Neural cell (in vitro differentiated cells): ENCODE results near the gene IPPK. TPM values are rescaled to one million over a fixed set of nuclear protein-coding genes. Genes with fewer than 3 reads are reported as not detected.

Source experiments
- H2AFZ ChIP-seq: fragments of 200-600, 300-800 bp; sonication (generic), shearing (Covaris generic); 2 replicates; pipeline ENCODE4 v1.6.0; 2014; ENCODE audit warnings: low read depth, mild to moderate bottlenecking, antibody characterized with exemption, low read length, moderate library complexity
- H3F3A ChIP-seq: fragments of 200-600 bp; shearing (Covaris generic); 2 replicates; pipeline ENCODE4 v1.6.1; 2016; ENCODE audit warnings: mild to moderate bottlenecking, moderate library complexity, mixed read lengths, antibody characterized with exemption, low read length; ENCODE audit not compliant: insufficient read depth, poor library complexity, severe bottlenecking
- H3K27ac ChIP-seq: fragments of 200-600, 300-800 bp; sonication (generic), shearing (Covaris generic); 2 replicates; pipeline ENCODE4 v1.5.1; 2014; ENCODE audit warnings: mild to moderate bottlenecking, low read length, moderate library complexity
- H3K27me3 ChIP-seq: fragments of 300-800, 200-600 bp; sonication (generic), shearing (Covaris generic); 2 replicates; pipeline ENCODE4 v1.6.0; 2014; ENCODE audit warnings: mild to moderate bottlenecking, low read depth, low read length, moderate library complexity; ENCODE audit not compliant: insufficient read depth
- H3K36me3 ChIP-seq: fragments of 300-800, 200-600 bp; sonication (generic), shearing (Covaris generic); 2 replicates; pipeline ENCODE4 v1.5.1; 2014; ENCODE audit warnings: mild to moderate bottlenecking, antibody characterized with exemption, low read length, moderate library complexity; ENCODE audit not compliant: insufficient read depth
- H3K4me2 ChIP-seq: fragments of 300-800, 200-600 bp; sonication (generic), shearing (Covaris generic); 2 replicates; pipeline ENCODE4 v1.6.0; 2014; ENCODE audit warnings: mild to moderate bottlenecking, low read length
- H3K4me3 ChIP-seq: fragments of 300-800, 200-600 bp; sonication (generic), shearing (Covaris generic); 2 replicates; pipeline ENCODE4 v1.5.1; 2014; ENCODE audit warnings: mild to moderate bottlenecking, low read length, moderate library complexity
- H3K79me2 ChIP-seq: fragments of 200-600 bp; shearing (Covaris generic); replicated peaks from 2 replicates; pipeline ENCODE4 v1.6.0; 2014; ENCODE audit warnings: mild to moderate bottlenecking, low read length, moderate library complexity; ENCODE audit not compliant: insufficient read depth
- H3K9ac ChIP-seq: fragments of 300-800, 200-600 bp; sonication (generic), shearing (Covaris generic); 2 replicates; pipeline ENCODE4 v1.6.1; 2016; ENCODE audit warnings: mild to moderate bottlenecking, low read length, mixed read lengths
- H3K9me2 ChIP-seq: fragments of 200-600 bp; shearing (Covaris generic); 2 replicates; pipeline ENCODE4 v1.6.1; 2016; ENCODE audit warnings: mild to moderate bottlenecking, low read length, mixed read lengths; ENCODE audit not compliant: insufficient read depth
- H3K9me3 ChIP-seq: fragments of 200-600, 300-800 bp; sonication (generic), shearing (Covaris generic); 2 replicates; pipeline ENCODE4 v1.6.1; 2016; ENCODE audit warnings: mild to moderate bottlenecking, mixed run types, low read length, moderate library complexity, mixed read lengths
- H4K20me1 ChIP-seq: fragments of 200-600 bp; shearing (Covaris generic); 2 replicates; pipeline ENCODE4 v1.6.1; 2016; ENCODE audit warnings: mild to moderate bottlenecking, mixed run types; ENCODE audit not compliant: insufficient read depth
- CTCF ChIP-seq: fragments of 450-650 bp; IDR thresholded peaks from 2 replicates; pipeline ENCODE4 v1.5.1; 2014; ENCODE audit warnings: antibody characterized with exemption, mild to moderate bottlenecking, moderate library complexity; ENCODE audit not compliant: poor library complexity, severe bottlenecking
- EP300 ChIP-seq: fragments of 450-650 bp; conservative IDR thresholded peaks from 2 replicates; pipeline ENCODE4 v1.6.1; 2014; ENCODE audit warnings: antibody characterized with exemption, mild to moderate bottlenecking, moderate library complexity; ENCODE audit not compliant: poor library complexity, severe bottlenecking
- EZH2 ChIP-seq: fragments of 200-600, 300-800 bp; shearing (Covaris generic), sonication (generic); IDR thresholded peaks from 2 replicates; pipeline ENCODE4 v1.6.1; 2014; ENCODE audit warnings: antibody characterized with exemption, low read length, borderline replicate concordance, mild to moderate bottlenecking; ENCODE audit not compliant: insufficient read depth, poor library complexity, severe bottlenecking
- MXI1 ChIP-seq: fragments of 450-650 bp; conservative IDR thresholded peaks from 2 replicates; pipeline ENCODE4 v1.6.1; 2014; ENCODE audit warnings: antibody characterized with exemption, mild to moderate bottlenecking; ENCODE audit not compliant: poor library complexity, severe bottlenecking
- POLR2AphosphoS5 ChIP-seq: IDR thresholded peaks from 2 replicates; pipeline ENCODE4 v1.6.1; 2012
- RAD21 ChIP-seq: fragments of 450-650 bp; conservative IDR thresholded peaks from 2 replicates; pipeline ENCODE4 v1.6.1; 2014; ENCODE audit warnings: antibody characterized with exemption, mild to moderate bottlenecking, moderate library complexity
- REST ChIP-seq: IDR thresholded peaks from 2 replicates; pipeline ENCODE4 v1.6.1; 2012; ENCODE audit warnings: borderline replicate concordance
- SMC3 ChIP-seq: fragments of 450-650 bp; conservative IDR thresholded peaks from 2 replicates; pipeline ENCODE4 v1.6.1; 2014; ENCODE audit warnings: antibody characterized with exemption, mild to moderate bottlenecking, moderate library complexity; ENCODE audit not compliant: poor library complexity
- TAF1 ChIP-seq: IDR thresholded peaks from 2 replicates; pipeline ENCODE4 v1.6.1; 2012; ENCODE audit warnings: low read depth
- polyA plus RNA-seq: library from polyadenylated mRNA; depleted of rRNA; stranded (reverse); fragments of >200 nt; gene quantifications from 2 replicates; pipeline ENCODE4 v1.2.3, GENCODE V29; 2014

Gene IPPK
- polyA plus RNA-seq, 1 donor from 2014 or later, result 34.3 TPM

GRCh38 chr9:92610470-92611420 lies 59.2 kb downstream of the IPPK start:
- no peak overlapping the region for H3K9ac ChIP-seq
- H3K27ac ChIP-seq, result no peak overlapping the region
- H3K9me3 ChIP-seq, result no peaks in the 10 kb centered on the region
- H3K9me2 ChIP-seq, result no peaks in the 10 kb centered on the region
- TF ChIP-seq CTCF, result no peak
- no peak for TF ChIP-seq EP300
- TF ChIP-seq REST, result no peak
- TF ChIP-seq SMC3, result no peak
- TF ChIP-seq EZH2, result no peak
- TF ChIP-seq TAF1, result no peak
- TF ChIP-seq RAD21, result no peak
- no peak for TF ChIP-seq POLR2AphosphoS5
- no peak for TF ChIP-seq MXI1
- no peaks in the 10 kb centered on the region for H3F3A ChIP-seq
- no peaks in the 10 kb centered on the region for H3K36me3 ChIP-seq
- no peak overlapping the region for H3K4me2 ChIP-seq
- H3K4me3 ChIP-seq, result no peak overlapping the region
- H3K79me2 ChIP-seq, result no peaks in the 10 kb centered on the region
- no peak overlapping the region for H2AFZ ChIP-seq
- no peaks in the 10 kb centered on the region for H3K27me3 ChIP-seq
- no peaks in the 10 kb centered on the region for H4K20me1 ChIP-seq

GRCh38 chr9:92608909-92609445 lies 61.0 kb downstream of the IPPK start:
- Histone ChIP-seq H3K9me3 (no peaks in the 10 kb centered on the region), H3F3A (no peaks in the 10 kb centered on the region), H3K4me2 (no peak overlapping the region), H3K9me2 (no peaks in the 10 kb centered on the region), H3K27me3 (no peaks in the 10 kb centered on the region), H4K20me1 (no peaks in the 10 kb centered on the region), H3K27ac (peak overlapping the region; percentile 75), H3K9ac (peak overlapping the region; percentile 54), H3K4me3 (peak overlapping the region; percentile 12), H3K79me2 (no peaks in the 10 kb centered on the region), H2AFZ (peak overlapping the region; percentile 58), H3K36me3 (no peaks in the 10 kb centered on the region)
- TF ChIP-seq RAD21 (no peak), EP300 (peak; percentile 13), TAF1 (no peak), SMC3 (no peak), CTCF (no peak), MXI1 (peak; percentile 23), REST (no peak), EZH2 (no peak), POLR2AphosphoS5 (peak; percentile 50)
